IPS-15b (cell line): ENCODE measurements around the gene NECTIN2.

Experiments
- H3K27me3 ChIP-seq: one replicate; pipeline ENCODE4 v1.6.1; 2013; ENCODE audit warnings: low read length; ENCODE audit not compliant: control insufficient read depth, insufficient read depth
- H3K36me3 ChIP-seq: one replicate; pipeline ENCODE4 v1.6.1; 2013; ENCODE audit warnings: low read length; ENCODE audit not compliant: control insufficient read depth, insufficient read depth
- H3K4me1 ChIP-seq: one replicate; pipeline ENCODE4 v1.6.1; 2013; ENCODE audit warnings: mild to moderate bottlenecking, low read length; ENCODE audit not compliant: control insufficient read depth, insufficient read depth
- H3K4me3 ChIP-seq: one replicate; pipeline ENCODE4 v1.5.1; 2013; ENCODE audit warnings: low read depth, low read length
- H3K9ac ChIP-seq: one replicate; pipeline ENCODE4 v1.6.1; 2013; ENCODE audit warnings: low read depth, mild to moderate bottlenecking, low read length
- H3K9me3 ChIP-seq: one replicate; pipeline ENCODE4 v1.6.1; 2013; ENCODE audit warnings: mild to moderate bottlenecking, low read length; ENCODE audit not compliant: control insufficient read depth, insufficient read depth

Gene NECTIN2

GRCh38 chr19:44809577-44810233 lies 36.4 kb upstream of the NECTIN2 start:
- H3K36me3 ChIP-seq, result peaks cover 20% of the 10 kb centered on the region
- no peaks in the 10 kb centered on the region for H3K9me3 ChIP-seq
- H3K4me1 ChIP-seq, result peaks cover 16% of the 10 kb centered on the region
- H3K27me3 ChIP-seq, result peaks cover 12% of the 10 kb centered on the region
- peak overlapping the region; percentile 83 for H3K4me3 ChIP-seq
- H3K9ac ChIP-seq, result peak overlapping the region; percentile 88

GRCh38 chr19:44810234-44811121 lies 35.6 kb upstream of the NECTIN2 start:
- no peak overlapping the region for H3K9ac ChIP-seq
- H3K4me1 ChIP-seq, result peaks cover 16% of the 10 kb centered on the region
- H3K36me3 ChIP-seq, result peaks cover 26% of the 10 kb centered on the region
- no peaks in the 10 kb centered on the region for H3K9me3 ChIP-seq
- peaks cover 5% of the 10 kb centered on the region for H3K27me3 ChIP-seq
- H3K4me3 ChIP-seq, result peak overlapping the region; percentile 43

GRCh38 chr19:44811122-44811419 lies 35.0 kb upstream of the NECTIN2 start:
- peaks cover 5% of the 10 kb centered on the region for H3K27me3 ChIP-seq
- no peaks in the 10 kb centered on the region for H3K9me3 ChIP-seq
- H3K4me1 ChIP-seq, result peaks cover 16% of the 10 kb centered on the region
- H3K9ac ChIP-seq, result no peak overlapping the region
- peaks cover 29% of the 10 kb centered on the region for H3K36me3 ChIP-seq
- H3K4me3 ChIP-seq, result no peak overlapping the region

GRCh38 chr19:44812142-44812718 lies 33.9 kb upstream of the NECTIN2 start:
- no peaks in the 10 kb centered on the region for H3K27me3 ChIP-seq
- H3K36me3 ChIP-seq, result peaks cover 29% of the 10 kb centered on the region
- H3K9ac ChIP-seq, result no peak overlapping the region
- H3K9me3 ChIP-seq, result no peaks in the 10 kb centered on the region
- H3K4me3 ChIP-seq, result no peak overlapping the region
- H3K4me1 ChIP-seq, result peaks cover 12% of the 10 kb centered on the region

- peaks cover 6% of the 10 kb centered on the region for H3K4me1 ChIP-seq
- no peak overlapping the region for H3K4me3 ChIP-seq
- no peaks in the 10 kb centered on the region for H3K27me3 ChIP-seq
- H3K36me3 ChIP-seq, result peaks cover 33% of the 10 kb centered on the region
- no peak overlapping the region for H3K9ac ChIP-seq
- H3K9me3 ChIP-seq, result no peaks in the 10 kb centered on the region
These were observed 32.8 kb upstream of the NECTIN2 start for GRCh38 chr19:44813070-44813840.

GRCh38 chr19:44813841-44814470 lies 32.1 kb upstream of the NECTIN2 start:
- Histone ChIP-seq H3K4me1 (peaks cover 6% of the 10 kb centered on the region), H3K36me3 (peaks cover 39% of the 10 kb centered on the region), H3K27me3 (no peaks in the 10 kb centered on the region), H3K9me3 (no peaks in the 10 kb centered on the region), H3K4me3 (no peak overlapping the region), H3K9ac (no peak overlapping the region)

- H3K36me3 ChIP-seq, result peaks cover 44% of the 10 kb centered on the region
- H3K4me1 ChIP-seq, result peaks cover 6% of the 10 kb centered on the region
- H3K9me3 ChIP-seq, result no peaks in the 10 kb centered on the region
- H3K27me3 ChIP-seq, result no peaks in the 10 kb centered on the region
- H3K4me3 ChIP-seq, result no peak overlapping the region
- H3K9ac ChIP-seq, result no peak overlapping the region
These were observed 31.6 kb upstream of the NECTIN2 start for GRCh38 chr19:44814517-44814916.

GRCh38 chr19:44816301-44816700 lies 29.8 kb upstream of the NECTIN2 start:
- Histone ChIP-seq H3K4me3 (no peak overlapping the region), H3K9me3 (no peaks in the 10 kb centered on the region), H3K36me3 (peaks cover 52% of the 10 kb centered on the region), H3K4me1 (no peaks in the 10 kb centered on the region), H3K9ac (no peak overlapping the region), H3K27me3 (peaks cover 2% of the 10 kb centered on the region)

- Histone ChIP-seq H3K4me3 (no peak overlapping the region), H3K9me3 (no peaks in the 10 kb centered on the region)
These were observed 28.2 kb upstream of the NECTIN2 start for GRCh38 chr19:44817725-44818465.

GRCh38 chr19:44818466-44819031 lies 27.5 kb upstream of the NECTIN2 start:
- Histone ChIP-seq H3K9ac (no peak overlapping the region), H3K9me3 (no peaks in the 10 kb centered on the region), H3K4me1 (no peaks in the 10 kb centered on the region), H3K4me3 (no peak overlapping the region), H3K36me3 (peaks cover 44% of the 10 kb centered on the region), H3K27me3 (peaks cover 5% of the 10 kb centered on the region)

More at GRCh38 chr19:44817725-44818465, 28.2 kb upstream of the NECTIN2 start:
- Histone ChIP-seq H3K36me3 (peaks cover 48% of the 10 kb centered on the region), H3K9ac (no peak overlapping the region), H3K4me1 (no peaks in the 10 kb centered on the region), H3K27me3 (peaks cover 5% of the 10 kb centered on the region)
